Mesenchymal stem cell (in vitro differentiated cells and primary cell): Measurements from ENCODE around the gene FLT1.

Experiments
- DNase-seq: peaks from one replicate; pipeline ENCODE4 v3.0.0-alpha.2; 2013
- H2AFZ ChIP-seq: one replicate; pipeline ENCODE4 v1.6.1; 2013; ENCODE audit warnings: low read depth, mild to moderate bottlenecking, control low read depth, inconsistent platforms, low read length, moderate library complexity
- H2AK5ac ChIP-seq: 2 replicates; pipeline ENCODE4 v1.6.1; 2013; ENCODE audit warnings: low read length, moderate library complexity, mild to moderate bottlenecking, inconsistent platforms; ENCODE audit not compliant: severe bottlenecking
- H2BK120ac ChIP-seq: one replicate; pipeline ENCODE4 v1.6.1; 2013; ENCODE audit warnings: low read depth, mild to moderate bottlenecking, inconsistent platforms, low read length, moderate library complexity
- H2BK12ac ChIP-seq, 2 experiments: one replicate each; pipeline ENCODE4 v1.6.1; 2013; ENCODE audit warnings: inconsistent platforms in 2 of 2, low read length in 2 of 2, mild to moderate bottlenecking in 2 of 2, moderate library complexity in 2 of 2, control low read depth in 1 of 2
- H2BK15ac ChIP-seq: one replicate; pipeline ENCODE4 v1.6.1; 2013; ENCODE audit warnings: mild to moderate bottlenecking, low read depth, inconsistent platforms; ENCODE audit not compliant: poor library complexity, severe bottlenecking
- H2BK5ac ChIP-seq: 2 replicates; pipeline ENCODE4 v1.6.1; 2013; ENCODE audit warnings: low read depth, mild to moderate bottlenecking, low read length, control low read depth, inconsistent platforms; ENCODE audit not compliant: poor library complexity, severe bottlenecking
- H3K14ac ChIP-seq, 2 experiments: one replicate each; pipeline ENCODE4 v1.6.1; 2013; ENCODE audit warnings: inconsistent platforms in 2 of 2, low read length in 2 of 2, control low read depth in 1 of 2, mild to moderate bottlenecking in 1 of 2, moderate library complexity in 1 of 2
- H3K18ac ChIP-seq, 2 experiments: one replicate each; pipeline ENCODE4 v1.6.1; 2013; ENCODE audit warnings: inconsistent platforms in 2 of 2, low read length in 2 of 2, control low read depth in 1 of 2, low read depth in 1 of 2, mild to moderate bottlenecking in 1 of 2
- H3K23ac ChIP-seq, 2 experiments: one replicate each; pipeline ENCODE4 v1.6.1; 2013; ENCODE audit warnings: inconsistent platforms in 2 of 2, low read length in 2 of 2, mild to moderate bottlenecking in 2 of 2, moderate library complexity in 2 of 2, control low read depth in 1 of 2
- H3K27ac ChIP-seq: 2 replicates; pipeline ENCODE4 v1.5.1; 2013; ENCODE audit warnings: mild to moderate bottlenecking, moderate library complexity, low read length, control low read depth, inconsistent platforms; ENCODE audit not compliant: poor library complexity, severe bottlenecking
- H3K27me3 ChIP-seq, 2 experiments: 2 replicates each; pipeline versions ENCODE4 v1.6.1 to v1.7.0; 2013; ENCODE audit warnings: low read length in 2 of 2, mild to moderate bottlenecking in 2 of 2, moderate library complexity in 2 of 2, control low read depth in 1 of 2, inconsistent platforms in 1 of 2; ENCODE audit not compliant: control insufficient read depth in 1 of 2, insufficient read depth in 1 of 2
- H3K36me3 ChIP-seq, 2 experiments: 2 replicates each; pipeline versions ENCODE4 v1.6.1 to v1.7.0; 2013; ENCODE audit warnings: low read length in 2 of 2, control low read depth in 1 of 2, inconsistent platforms in 1 of 2, low read depth in 1 of 2, mild to moderate bottlenecking in 1 of 2; ENCODE audit not compliant: insufficient read depth in 2 of 2, control insufficient read depth in 1 of 2
- H3K4ac ChIP-seq, 2 experiments: one replicate each; pipeline ENCODE4 v1.6.1; 2013; ENCODE audit warnings: inconsistent platforms in 2 of 2, low read length in 2 of 2, mild to moderate bottlenecking in 2 of 2, moderate library complexity in 2 of 2, control low read depth in 1 of 2, low read depth in 1 of 2
- H3K4me1 ChIP-seq: 2 replicates; pipeline ENCODE4 v1.6.1; 2013; ENCODE audit warnings: low read depth, low read length, control low read depth; ENCODE audit not compliant: control insufficient read depth, insufficient read depth
- H3K4me2 ChIP-seq: 2 replicates; pipeline ENCODE4 v1.6.1; 2013; ENCODE audit warnings: low read length, mild to moderate bottlenecking, inconsistent platforms; ENCODE audit not compliant: poor library complexity, severe bottlenecking
- H3K4me3 ChIP-seq, 2 experiments: 2 replicates each; pipeline versions ENCODE4 v1.5.1 to v1.7.0; 2013; ENCODE audit warnings: low read length in 2 of 2, mild to moderate bottlenecking in 2 of 2, control low read depth in 1 of 2, low read depth in 1 of 2; ENCODE audit not compliant: insufficient read depth in 1 of 2
- H3K79me1 ChIP-seq: replicated peaks from 2 replicates; pipeline ENCODE4 v1.6.1; 2013; ENCODE audit warnings: mild to moderate bottlenecking, control low read depth, low read length, inconsistent platforms; ENCODE audit not compliant: poor library complexity, severe bottlenecking
- H3K9ac ChIP-seq: 2 replicates; pipeline ENCODE4 v1.7.0; 2013; ENCODE audit warnings: mild to moderate bottlenecking, low read length, moderate library complexity
- H3K9me3 ChIP-seq: 2 replicates; pipeline ENCODE4 v1.7.0; 2013; ENCODE audit warnings: mild to moderate bottlenecking, low read length; ENCODE audit not compliant: control insufficient read depth
- H4K8ac ChIP-seq: one replicate; pipeline ENCODE4 v1.6.1; 2013; ENCODE audit warnings: inconsistent platforms, mild to moderate bottlenecking, low read length, moderate library complexity
- H4K91ac ChIP-seq: one replicate; pipeline ENCODE4 v1.6.1; 2013; ENCODE audit warnings: mild to moderate bottlenecking, low read length, inconsistent platforms
- WGBS: methylation state at CpG from one replicate; pipeline ENCODE4 v1.1.7; 2013; ENCODE audit warnings: mixed read lengths; 5-methylcytosine and 5-hydroxymethylcytosine counted together

FLT1 gene

GRCh38 chr13:28468023-28468915 lies 26.7 kb downstream of the FLT1 start:
- Histone ChIP-seq H3K79me1 (no peaks in the 10 kb centered on the region), H3K27me3 (peaks cover 3 to 4% of the 10 kb centered on the region in 2 experiments), H3K23ac (no peak overlapping the region), H3K36me3 (no peaks in the 10 kb centered on the region), H3K4me1 (no peaks in the 10 kb centered on the region), H2BK120ac (no peak overlapping the region), H3K14ac (no peak overlapping the region), H3K18ac (no peak overlapping the region), H2BK12ac (no peak overlapping the region), H2AFZ (no peak overlapping the region), H4K91ac (no peak overlapping the region), H3K4ac (no peak overlapping the region), H2AK5ac (no peak overlapping the region), H4K8ac (no peak overlapping the region), H3K4me2 (no peak overlapping the region), H3K9ac (no peak overlapping the region), H3K9me3 (no peaks in the 10 kb centered on the region), H3K27ac (no peak overlapping the region), H2BK5ac (no peak overlapping the region), H2BK15ac (no peak overlapping the region), H3K4me3 (no peak overlapping the region)
- no peak for DNase-seq
- WGBS, result 92% methylated on average over 4 of the region's 7 CpGs

- Histone ChIP-seq H2AFZ (no peak overlapping the region), H3K23ac (no peak overlapping the region), H3K27ac (no peak overlapping the region)
Observed at GRCh38 chr13:28467034-28467433, 27.9 kb downstream of the FLT1 start.

DNA sequence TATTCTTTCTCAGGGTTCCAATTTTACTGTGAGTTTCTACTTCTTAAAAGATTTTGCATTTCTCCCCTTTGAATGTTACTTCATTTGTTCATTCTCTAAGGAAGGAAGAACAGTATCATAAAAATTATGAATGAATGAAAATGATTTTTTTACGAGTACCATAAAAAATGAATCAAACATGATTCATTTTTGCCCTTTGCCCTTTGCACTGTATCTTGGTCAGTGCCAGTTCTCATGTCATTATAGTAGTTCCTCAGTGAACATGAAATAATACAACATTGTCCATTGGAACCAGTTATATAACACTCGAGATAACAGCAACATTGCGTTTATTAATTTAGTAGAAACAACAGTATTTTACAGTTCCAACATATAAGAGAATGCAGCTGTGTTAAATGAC lies 28.8 kb downstream of the FLT1 start:
- H3K4ac ChIP-seq, result no peak overlapping the region
- H3K27me3 ChIP-seq, result peaks cover 0 to 4% of the 10 kb centered on the region in 2 experiments
- no peak overlapping the region for H3K14ac ChIP-seq
- no peak overlapping the region for H3K23ac ChIP-seq
- H3K18ac ChIP-seq, result no peak overlapping the region
- no peak overlapping the region for H2AFZ ChIP-seq
- H3K4me2 ChIP-seq, result no peak overlapping the region
- no peak overlapping the region for H4K8ac ChIP-seq
- no peak overlapping the region for H2BK12ac ChIP-seq
- H2BK15ac ChIP-seq, result no peak overlapping the region
- WGBS, result 100% methylated on average over 1 of the region's 3 CpGs
- no peak overlapping the region for H3K9ac ChIP-seq
- no peak overlapping the region for H3K4me3 ChIP-seq
- no peak overlapping the region for H4K91ac ChIP-seq
- H3K9me3 ChIP-seq, result no peaks in the 10 kb centered on the region
- H3K4me1 ChIP-seq, result no peaks in the 10 kb centered on the region
- H2BK5ac ChIP-seq, result no peak overlapping the region
- H3K79me1 ChIP-seq, result no peaks in the 10 kb centered on the region
- no peak overlapping the region for H2AK5ac ChIP-seq
- DNase-seq, result no peak
- no peak overlapping the region for H2BK120ac ChIP-seq
- H3K27ac ChIP-seq, result no peak overlapping the region
- no peaks in the 10 kb centered on the region for H3K36me3 ChIP-seq

More at GRCh38 chr13:28467034-28467433, 27.9 kb downstream of the FLT1 start:
- no peak overlapping the region for H3K9ac ChIP-seq
- no peak for DNase-seq
- H3K4me1 ChIP-seq, result no peaks in the 10 kb centered on the region
- H3K79me1 ChIP-seq, result no peaks in the 10 kb centered on the region
- H3K14ac ChIP-seq, result no peak overlapping the region
- H3K4me2 ChIP-seq, result no peak overlapping the region
- H3K4ac ChIP-seq, result no peak overlapping the region
- no peaks in the 10 kb centered on the region for H3K36me3 ChIP-seq
- 90% methylated on average over 3 of the region's 3 CpGs for WGBS
- H2BK5ac ChIP-seq, result no peak overlapping the region
- H2BK12ac ChIP-seq, result no peak overlapping the region
- no peak overlapping the region for H2AK5ac ChIP-seq
- no peaks in the 10 kb centered on the region for H3K9me3 ChIP-seq
- H3K18ac ChIP-seq, result no peak overlapping the region
- no peak overlapping the region for H4K8ac ChIP-seq
- no peak overlapping the region for H4K91ac ChIP-seq
- no peak overlapping the region for H2BK15ac ChIP-seq
- no peak overlapping the region for H3K4me3 ChIP-seq
- no peak overlapping the region for H2BK120ac ChIP-seq
- H3K27me3 ChIP-seq, result peaks cover 0 to 4% of the 10 kb centered on the region in 2 experiments

- no peaks in the 10 kb centered on the region for H3K4me1 ChIP-seq
- H3K14ac ChIP-seq, result no peak overlapping the region
- H3K27ac ChIP-seq, result no peak overlapping the region
- no peak overlapping the region for H2BK12ac ChIP-seq
- no peaks in the 10 kb centered on the region for H3K79me1 ChIP-seq
- peaks cover 0 to 4% of the 10 kb centered on the region in 2 experiments for H3K27me3 ChIP-seq
- H3K18ac ChIP-seq, result no peak overlapping the region
- no peak overlapping the region for H2BK120ac ChIP-seq
- no peak for DNase-seq
- H3K4me2 ChIP-seq, result no peak overlapping the region
- H3K36me3 ChIP-seq, result no peaks in the 10 kb centered on the region
- H2AFZ ChIP-seq, result no peak overlapping the region
- 88% methylated on average over 6 of the region's 6 CpGs for WGBS
- no peak overlapping the region for H4K91ac ChIP-seq
- H4K8ac ChIP-seq, result no peak overlapping the region
- H3K9me3 ChIP-seq, result no peaks in the 10 kb centered on the region
- no peak overlapping the region for H3K4me3 ChIP-seq
- no peak overlapping the region for H3K23ac ChIP-seq
- no peak overlapping the region for H2BK15ac ChIP-seq
- no peak overlapping the region for H3K4ac ChIP-seq
- H3K9ac ChIP-seq, result no peak overlapping the region
- H2AK5ac ChIP-seq, result no peak overlapping the region
- no peak overlapping the region for H2BK5ac ChIP-seq
Observed at GRCh38 chr13:28464861-28465460, 30.0 kb downstream of the FLT1 start.
